CD14-positive monocyte (primary cell): Measurements from ENCODE around the gene CNTN5. TPM values are rescaled to one million over a fixed set of nuclear protein-coding genes. Genes with fewer than 3 reads are reported as not detected.

Source experiments
- DNase-seq, 3 donors: peaks; one replicate each; pipeline ENCODE4 v3.0.0-alpha.2; 2011 to 2022
- H2AFZ ChIP-seq: 2 replicates; pipeline ENCODE4 v1.6.0; 2012; ENCODE audit warnings: mild to moderate bottlenecking, low read depth, low read length, inconsistent platforms; ENCODE audit not compliant: insufficient read depth, poor library complexity, severe bottlenecking
- H3K27ac ChIP-seq, 2 donors: 1 replicate in 1 of 2; 2 replicates in 1 of 2; pipeline ENCODE4 v1.5.1; 2012 to 2013; ENCODE audit warnings: low read length in 2 of 2, control low read depth in 1 of 2, inconsistent platforms in 1 of 2, low read depth in 1 of 2, mild to moderate bottlenecking in 1 of 2
- H3K27me3 ChIP-seq, 2 donors: one replicate each; pipeline versions ENCODE4 v1.6.0 to v1.6.1; 2011 to 2013; ENCODE audit warnings: low read length in 2 of 2; ENCODE audit not compliant: control insufficient read depth in 2 of 2, insufficient read depth in 2 of 2
- H3K36me3 ChIP-seq, 2 donors: replicated peaks in 1 of 2; 1 replicate in 1 of 2; 2 replicates in 1 of 2; pipeline versions ENCODE4 v1.5.1 to v1.6.1; 2012 to 2013; ENCODE audit warnings: low read length in 2 of 2, control low read depth in 1 of 2, inconsistent platforms in 1 of 2, mild to moderate bottlenecking in 1 of 2; ENCODE audit not compliant: insufficient read depth in 2 of 2, control insufficient read depth in 1 of 2
- H3K4me1 ChIP-seq, 2 donors: 1 replicate in 1 of 2; 2 replicates in 1 of 2; pipeline versions ENCODE4 v1.5.1 to v1.6.1; 2012 to 2013; ENCODE audit warnings: low read length in 2 of 2, control low read depth in 1 of 2, inconsistent platforms in 1 of 2, mild to moderate bottlenecking in 1 of 2, moderate library complexity in 1 of 2; ENCODE audit not compliant: insufficient read depth in 2 of 2, control insufficient read depth in 1 of 2
- H3K4me2 ChIP-seq: replicated peaks from 2 replicates; pipeline ENCODE3; 2012; ENCODE audit warnings: low read length, moderate library complexity, mild to moderate bottlenecking; ENCODE audit not compliant: poor library complexity, severe bottlenecking; ENCODE audit errors: extremely low read depth
- H3K4me3 ChIP-seq, 3 experiments: fragments of 200-600 bp in 1 of 3; sonication (generic) in 1 of 3; replicated peaks in 1 of 3; 1 replicate in 2 of 3; 2 replicates in 1 of 3; pipeline ENCODE4 v1.5.1; 2011 to 2013; ENCODE audit warnings: low read length in 3 of 3, mild to moderate bottlenecking in 3 of 3, control low read depth in 2 of 3, low read depth in 2 of 3, inconsistent platforms in 1 of 3, moderate library complexity in 1 of 3
- H3K79me2 ChIP-seq: 2 replicates; pipeline ENCODE4 v1.6.0; 2012; ENCODE audit warnings: mild to moderate bottlenecking, control low read depth, inconsistent platforms, low read length, moderate library complexity; ENCODE audit not compliant: insufficient read depth
- H3K9ac ChIP-seq: 2 replicates; pipeline ENCODE4 v1.6.0; 2017; ENCODE audit warnings: low read length, mild to moderate bottlenecking; ENCODE audit not compliant: insufficient read depth, poor library complexity, severe bottlenecking
- H3K9me3 ChIP-seq, 2 donors: replicated peaks in 1 of 2; 1 replicate in 1 of 2; 2 replicates in 1 of 2; pipeline versions ENCODE4 v1.5.1 to v1.6.1; 2012 to 2013; ENCODE audit warnings: low read length in 2 of 2, control low read depth in 1 of 2; ENCODE audit not compliant: control insufficient read depth in 1 of 2, insufficient read depth in 1 of 2
- H4K20me1 ChIP-seq: 2 replicates; pipeline ENCODE4 v1.6.0; 2012; ENCODE audit warnings: mild to moderate bottlenecking, low read length, control low read depth, moderate library complexity; ENCODE audit not compliant: insufficient read depth
- H3K27ac Mint-ChIP-seq, 7 donors: one replicate each; pipeline ENCODE4 v1.8.0; 2020; ENCODE audit warnings: mild to moderate bottlenecking in 7 of 7, mixed read lengths in 7 of 7, moderate library complexity in 6 of 7, inconsistent platforms in 2 of 7
- H3K27me3 Mint-ChIP-seq, 3 donors: one replicate each; pipeline ENCODE4 v1.8.0; 2021 to 2022; ENCODE audit warnings: low read depth in 3 of 3, mild to moderate bottlenecking in 3 of 3, mixed read lengths in 3 of 3, moderate library complexity in 3 of 3, inconsistent platforms in 1 of 3
- H3K36me3 Mint-ChIP-seq, 2 donors: one replicate each; pipeline ENCODE4 v1.8.0; 2020; ENCODE audit warnings: mixed read lengths in 2 of 2, inconsistent platforms in 1 of 2, mild to moderate bottlenecking in 1 of 2
- H3K4me1 Mint-ChIP-seq: one replicate; pipeline ENCODE4 v1.8.0; 2020; ENCODE audit warnings: mild to moderate bottlenecking, mixed read lengths
- H3K4me3 Mint-ChIP-seq, 2 donors: one replicate each; pipeline ENCODE4 v1.8.0; 2020; ENCODE audit warnings: mild to moderate bottlenecking in 2 of 2, mixed read lengths in 2 of 2, moderate library complexity in 1 of 2
- H3K9me3 Mint-ChIP-seq, 7 donors: one replicate each; pipeline ENCODE4 v1.8.0; 2020 to 2022; ENCODE audit warnings: mixed read lengths in 7 of 7, mild to moderate bottlenecking in 6 of 7, moderate library complexity in 6 of 7, inconsistent platforms in 2 of 7
- WGBS: methylation state at CpG from one replicate; pipeline ENCODE4 v1.1.5; 2013; ENCODE audit warnings: missing lambda C conversion rate; ENCODE audit not compliant: insufficient coverage; 5-methylcytosine and 5-hydroxymethylcytosine counted together
- intact Hi-C, 2 donors: fragments of 100-400 bp; cut with micrococcal nuclease; formaldehyde crosslinking; loops; one replicate each; pipeline versions ENCODE4 v1.15.0 to v1.15.1; 2023
- polyA plus RNA-seq, 3 donors: library from polyadenylated mRNA; depleted of rRNA in 1 of 3; unstranded in 2 of 3; stranded (reverse) in 1 of 3; fragments of 300-500 nt in 2 of 3; fragments of >200 nt in 1 of 3; fragmentation: Illumina TruSeq in 2 of 3; gene quantifications; 1 replicate in 2 of 3; 2 replicates in 1 of 3; pipeline ENCODE4 v1.2.3, GENCODE V29; 2012 to 2021
- TF ChIP-seq, protein P1 (sequence below): fragments of 200-600 bp; IDR thresholded peaks from one replicate; pipeline ENCODE4 v1.8.0; 2022; ENCODE audit warnings: antibody characterized with exemption, mild to moderate bottlenecking

Gene CNTN5
- polyA plus RNA-seq, 3 donors: not detected

- DNase-seq: no peak
- Mint-ChIP-seq H3K27me3 (peaks cover 0 to 2% (median 0%) of the 10 kb centered on the region in 3 donors), H3K4me3 (no peak overlapping the region), H3K27ac (no peak overlapping the region), H3K36me3 (no peaks in the 10 kb centered on the region), H3K4me1 (no peaks in the 10 kb centered on the region), H3K9me3 (peaks cover 2 to 16% (median 8%) of the 10 kb centered on the region in 7 donors)
- Histone ChIP-seq H3K9ac (no peak overlapping the region), H3K4me1 (no peaks in the 10 kb centered on the region), H4K20me1 (no peaks in the 10 kb centered on the region), H3K4me3 (no peak overlapping the region), H3K79me2 (no peaks in the 10 kb centered on the region), H3K36me3 (no peaks in the 10 kb centered on the region), H3K4me2 (no peak overlapping the region), H3K9me3 (peaks cover 0 to 18% of the 10 kb centered on the region in 2 donors), H2AFZ (no peak overlapping the region), H3K27me3 (no peaks in the 10 kb centered on the region), H3K27ac (no peak overlapping the region)
- intact Hi-C loops: no loop called here
- no CpG with 5 or more reads among the region's 3 CpGs for WGBS
- TF ChIP-seq, protein P1, sequence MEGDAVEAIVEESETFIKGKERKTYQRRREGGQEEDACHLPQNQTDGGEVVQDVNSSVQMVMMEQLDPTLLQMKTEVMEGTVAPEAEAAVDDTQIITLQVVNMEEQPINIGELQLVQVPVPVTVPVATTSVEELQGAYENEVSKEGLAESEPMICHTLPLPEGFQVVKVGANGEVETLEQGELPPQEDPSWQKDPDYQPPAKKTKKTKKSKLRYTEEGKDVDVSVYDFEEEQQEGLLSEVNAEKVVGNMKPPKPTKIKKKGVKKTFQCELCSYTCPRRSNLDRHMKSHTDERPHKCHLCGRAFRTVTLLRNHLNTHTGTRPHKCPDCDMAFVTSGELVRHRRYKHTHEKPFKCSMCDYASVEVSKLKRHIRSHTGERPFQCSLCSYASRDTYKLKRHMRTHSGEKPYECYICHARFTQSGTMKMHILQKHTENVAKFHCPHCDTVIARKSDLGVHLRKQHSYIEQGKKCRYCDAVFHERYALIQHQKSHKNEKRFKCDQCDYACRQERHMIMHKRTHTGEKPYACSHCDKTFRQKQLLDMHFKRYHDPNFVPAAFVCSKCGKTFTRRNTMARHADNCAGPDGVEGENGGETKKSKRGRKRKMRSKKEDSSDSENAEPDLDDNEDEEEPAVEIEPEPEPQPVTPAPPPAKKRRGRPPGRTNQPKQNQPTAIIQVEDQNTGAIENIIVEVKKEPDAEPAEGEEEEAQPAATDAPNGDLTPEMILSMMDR: no peak
These were observed 389.9 kb downstream of the CNTN5 start for GRCh38 chr11:99410636-99411035.

DNA sequence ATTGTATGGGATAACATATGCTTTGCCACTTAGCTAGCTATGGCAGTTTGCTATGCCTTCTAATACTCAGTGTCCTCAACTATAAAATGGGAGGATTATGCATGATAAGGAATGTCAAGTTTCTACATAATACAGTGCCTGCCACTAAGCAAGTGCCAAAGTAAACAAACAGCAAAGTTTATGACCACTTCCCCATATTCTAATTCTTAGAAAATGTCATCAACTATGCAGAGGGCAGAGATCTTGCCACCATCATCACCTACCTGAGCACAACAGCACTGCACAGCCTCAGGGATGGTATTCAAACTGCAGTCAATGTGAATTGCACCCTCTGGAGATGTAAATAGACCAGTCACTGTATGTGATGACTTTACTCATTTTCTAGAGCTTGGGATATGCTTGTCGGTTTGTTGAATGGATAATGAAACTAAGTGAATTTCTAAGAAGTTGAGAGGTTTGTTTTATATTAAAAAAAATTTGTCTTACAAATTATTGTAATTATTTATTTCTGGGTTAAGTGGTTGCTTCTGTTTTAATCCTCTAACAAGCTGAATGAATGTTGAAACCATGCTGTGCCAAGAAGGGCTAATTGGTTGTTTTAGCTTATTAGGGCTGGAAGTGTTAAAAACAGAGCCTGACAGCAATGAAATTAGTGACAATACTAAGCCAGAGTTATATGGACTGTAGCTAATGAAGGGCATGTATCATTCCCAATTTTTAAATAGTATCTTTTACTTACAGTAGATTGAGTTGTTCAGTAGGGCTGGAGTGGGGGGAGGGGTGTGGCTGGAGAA lies 398.4 kb downstream of the CNTN5 start:
- Histone ChIP-seq H3K79me2 (no peaks in the 10 kb centered on the region), H3K9ac (no peak overlapping the region), H3K27ac (no peak overlapping the region), H3K4me3 (no peak overlapping the region), H4K20me1 (no peaks in the 10 kb centered on the region), H3K36me3 (no peaks in the 10 kb centered on the region), H2AFZ (no peak overlapping the region), H3K27me3 (no peaks in the 10 kb centered on the region), H3K9me3 (peaks cover 0 to under 1% of the 10 kb centered on the region in 2 donors), H3K4me1 (no peaks in the 10 kb centered on the region), H3K4me2 (no peak overlapping the region)
- Mint-ChIP-seq H3K4me3 (no peak overlapping the region), H3K9me3 (peaks cover 0 to 4% (median 0%) of the 10 kb centered on the region in 7 donors), H3K27me3 (no peaks in the 10 kb centered on the region), H3K36me3 (no peaks in the 10 kb centered on the region), H3K4me1 (no peaks in the 10 kb centered on the region), H3K27ac (no peak overlapping the region)
- no peak for DNase-seq
- intact Hi-C loops: no loop called here
- WGBS: no CpG with 5 or more reads among the region's 1 CpG
- TF ChIP-seq, protein P1: no peak
